Stimulated activated CD8-positive, alpha-beta memory T cell treated with anti-CD3 and anti-CD28 coated beads, Interleukin-15, amount 100 ng/mL, for 4 hours (primary cell): ENCODE data around the gene CAPN13.

ENCODE experiments used
- DNase-seq, 2 donors: peaks; one replicate each; pipeline ENCODE4 v3.0.0-alpha.2; 2020; ENCODE audit warnings: low read depth in 2 of 2

CAPN13 gene

DNA sequence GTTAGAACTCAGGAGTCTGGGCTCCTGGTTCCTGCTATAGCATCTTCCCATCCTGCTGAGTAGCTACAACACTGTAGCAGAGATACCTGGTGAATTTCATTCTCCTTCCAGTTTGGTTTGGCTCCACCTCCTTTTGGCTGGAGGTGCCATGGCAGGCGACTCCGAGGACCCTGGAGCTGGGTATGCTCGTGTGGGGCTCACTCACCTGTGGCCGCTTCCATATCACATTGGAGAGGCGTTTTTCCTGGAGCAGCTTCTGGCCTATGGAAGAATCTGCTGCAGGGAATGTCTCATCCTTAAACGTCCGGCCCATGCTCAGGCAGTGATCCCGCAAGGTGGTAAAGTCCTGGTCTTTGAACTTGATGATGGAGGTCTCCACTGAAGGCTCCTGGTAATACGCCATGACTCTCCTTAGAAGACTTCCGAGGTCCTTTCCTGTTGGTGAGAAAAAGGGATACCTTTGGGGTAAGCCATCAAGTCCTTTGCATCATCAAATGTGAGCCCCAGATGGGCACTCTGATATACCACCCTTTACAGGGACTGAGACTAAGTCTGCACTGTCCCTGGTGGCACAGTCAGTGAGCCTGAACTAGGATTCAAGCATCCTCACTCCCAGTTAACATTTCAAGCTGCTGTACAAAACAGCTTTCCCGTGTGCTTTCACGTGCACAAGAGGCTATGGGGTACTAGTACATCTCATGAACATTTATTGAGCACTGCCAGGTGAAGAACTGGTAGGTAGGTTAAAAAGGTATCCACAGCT, 20.1 kb downstream of the CAPN13 start:
- DNase-seq = no peak

DNA sequence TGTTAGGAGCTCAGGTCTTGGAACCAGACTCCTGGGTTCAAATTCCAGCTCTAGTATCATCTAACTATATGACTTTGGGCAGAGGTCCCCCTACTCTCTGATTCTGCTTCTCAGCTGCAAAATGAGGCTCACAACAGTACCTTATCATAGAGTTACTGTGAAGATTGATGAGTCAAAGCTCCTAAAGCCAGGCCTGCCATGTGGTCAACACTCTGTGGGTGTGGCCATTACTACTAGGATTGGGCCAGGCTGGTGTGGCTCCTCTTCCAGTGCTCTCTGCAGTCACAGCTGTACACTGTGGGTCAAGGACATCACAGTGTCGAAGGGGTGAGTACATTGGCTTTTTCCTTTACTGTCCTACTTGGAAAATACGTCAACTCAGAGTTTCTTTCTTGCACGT, 22.6 kb downstream of the CAPN13 start:
- no peak for DNase-seq

DNA sequence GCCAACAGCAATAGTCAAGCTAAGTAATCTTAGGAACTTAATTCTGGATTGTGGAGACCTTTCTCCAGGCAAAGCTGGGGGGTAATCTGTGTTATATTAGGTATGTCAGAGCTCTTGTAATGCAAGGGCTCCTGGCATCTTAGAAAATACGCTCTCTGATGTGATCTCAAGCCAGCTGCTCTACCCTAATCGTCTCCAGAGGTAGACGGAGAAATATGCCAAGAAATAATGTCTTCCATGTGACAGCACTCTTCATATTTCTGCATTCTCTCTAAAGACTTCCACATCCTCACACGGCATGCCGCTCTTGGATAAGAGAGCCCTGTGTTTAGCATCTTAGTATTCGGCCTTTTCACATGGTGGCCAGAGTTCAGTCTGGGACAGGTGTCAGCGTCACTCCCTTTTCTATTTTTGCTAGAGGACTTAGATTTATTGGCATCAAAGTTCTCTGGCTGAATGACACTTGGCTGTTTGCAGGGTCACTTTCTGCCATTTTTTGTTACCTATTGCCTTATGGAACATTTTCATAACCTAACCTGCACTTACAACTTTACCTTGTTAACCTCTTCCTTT, 25.2 kb downstream of the CAPN13 start:
- no peak for DNase-seq

DNA sequence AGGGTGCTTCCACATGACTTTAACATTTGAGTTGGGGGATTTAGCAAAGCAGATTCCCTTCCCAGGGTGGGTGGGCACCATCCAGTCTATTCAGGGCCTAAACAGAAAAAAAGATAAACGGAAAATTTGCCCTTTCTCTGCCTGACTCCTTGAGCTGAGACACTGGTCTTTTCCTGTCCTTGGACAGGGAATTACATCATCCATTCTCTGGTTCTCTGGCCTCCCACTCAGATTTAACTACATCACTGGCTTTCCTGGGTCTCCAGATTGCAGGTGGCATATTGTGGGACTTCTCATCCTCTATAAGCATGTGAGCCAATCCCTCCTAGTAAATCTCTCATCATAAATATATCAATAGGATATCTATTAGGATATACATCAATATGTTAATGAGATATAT, 25.8 kb downstream of the CAPN13 start:
- DNase-seq = no peak

DNA sequence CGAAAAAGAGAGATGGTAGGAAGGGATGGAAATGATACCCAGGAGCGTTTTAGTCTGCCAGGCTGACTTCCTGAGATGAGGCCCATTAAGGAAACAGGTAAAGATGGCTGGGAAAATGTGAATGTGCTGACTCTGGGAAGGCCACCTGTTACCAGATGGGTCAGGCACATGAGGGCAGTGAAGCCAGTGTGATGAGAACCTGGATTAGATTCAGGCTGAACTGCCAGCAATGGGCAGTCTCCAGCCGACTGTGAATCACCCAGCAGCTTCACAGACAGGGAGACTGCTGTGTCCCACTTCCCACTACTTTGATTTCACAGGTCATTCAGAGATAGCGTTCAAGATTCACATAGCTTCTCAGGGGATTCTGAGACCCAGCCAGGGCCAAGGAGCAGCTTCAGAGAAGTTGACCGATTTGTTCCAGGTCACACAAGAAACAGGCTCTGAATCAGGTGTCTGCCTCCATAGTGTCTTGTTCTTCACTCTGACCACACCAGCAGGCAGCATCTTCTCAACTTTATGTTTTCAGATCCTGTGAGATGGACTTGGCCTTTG, 26.4 kb downstream of the CAPN13 start:
- DNase-seq = no peak

DNA sequence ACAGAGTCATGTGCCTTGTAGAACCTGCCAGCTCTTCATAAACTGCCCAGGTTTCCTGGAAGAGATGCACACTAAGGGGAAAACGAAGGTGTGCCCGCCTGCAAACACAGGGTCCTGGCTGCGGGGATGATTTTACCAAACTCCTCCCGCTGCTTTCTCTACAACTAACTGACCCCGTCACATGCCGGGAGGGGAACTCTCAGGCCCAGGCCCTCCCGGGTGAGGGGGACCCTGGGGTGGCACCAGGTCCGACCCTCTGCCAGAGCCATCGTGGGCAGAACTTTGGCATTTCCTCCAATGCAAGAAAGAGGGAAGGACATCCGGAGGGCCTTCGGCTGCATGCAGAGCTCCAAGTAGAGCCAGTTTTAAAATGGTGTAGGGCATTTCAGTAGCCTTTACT, 28.6 kb downstream of the CAPN13 start:
- DNase-seq = no peak

DNA sequence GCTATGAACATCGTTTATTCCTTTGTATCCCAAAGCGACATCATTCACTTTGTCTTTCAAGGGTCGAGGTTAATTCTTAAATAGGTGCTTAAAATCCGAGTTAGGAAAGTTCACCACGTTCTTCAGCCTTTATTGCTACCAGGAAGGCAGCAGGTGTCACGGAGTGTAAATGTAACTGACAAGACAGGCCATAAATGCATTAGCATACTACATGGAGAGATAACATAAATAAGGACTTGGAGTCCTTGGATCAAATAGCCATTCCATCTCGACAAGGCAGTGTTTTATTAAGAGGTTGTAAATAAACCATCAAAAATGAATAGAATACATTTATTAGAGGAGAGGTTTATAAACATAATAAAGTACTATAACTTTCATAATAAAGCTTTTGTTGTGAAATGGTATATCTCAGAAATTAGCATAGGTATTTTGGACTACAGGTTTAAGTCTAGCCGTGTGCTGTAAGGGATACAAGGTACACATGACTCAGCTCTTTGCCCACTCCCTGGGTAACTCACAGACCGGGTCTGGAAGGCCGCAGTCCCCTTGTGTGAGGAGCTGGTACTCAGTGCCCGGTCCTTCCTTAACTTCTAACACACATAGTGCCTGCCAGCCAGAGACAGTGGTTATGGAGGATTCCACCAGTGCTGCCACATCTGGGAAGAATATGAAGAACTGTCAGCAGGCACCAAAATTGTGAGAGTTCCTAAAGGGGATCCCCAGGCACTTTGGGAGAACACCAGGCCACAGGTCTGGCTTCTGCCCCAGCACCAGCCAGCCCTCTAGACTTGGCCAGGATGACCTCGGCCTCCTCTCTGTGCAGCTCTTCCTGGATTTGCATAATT, 29.4 kb downstream of the CAPN13 start:
- DNase-seq = no peak

DNA sequence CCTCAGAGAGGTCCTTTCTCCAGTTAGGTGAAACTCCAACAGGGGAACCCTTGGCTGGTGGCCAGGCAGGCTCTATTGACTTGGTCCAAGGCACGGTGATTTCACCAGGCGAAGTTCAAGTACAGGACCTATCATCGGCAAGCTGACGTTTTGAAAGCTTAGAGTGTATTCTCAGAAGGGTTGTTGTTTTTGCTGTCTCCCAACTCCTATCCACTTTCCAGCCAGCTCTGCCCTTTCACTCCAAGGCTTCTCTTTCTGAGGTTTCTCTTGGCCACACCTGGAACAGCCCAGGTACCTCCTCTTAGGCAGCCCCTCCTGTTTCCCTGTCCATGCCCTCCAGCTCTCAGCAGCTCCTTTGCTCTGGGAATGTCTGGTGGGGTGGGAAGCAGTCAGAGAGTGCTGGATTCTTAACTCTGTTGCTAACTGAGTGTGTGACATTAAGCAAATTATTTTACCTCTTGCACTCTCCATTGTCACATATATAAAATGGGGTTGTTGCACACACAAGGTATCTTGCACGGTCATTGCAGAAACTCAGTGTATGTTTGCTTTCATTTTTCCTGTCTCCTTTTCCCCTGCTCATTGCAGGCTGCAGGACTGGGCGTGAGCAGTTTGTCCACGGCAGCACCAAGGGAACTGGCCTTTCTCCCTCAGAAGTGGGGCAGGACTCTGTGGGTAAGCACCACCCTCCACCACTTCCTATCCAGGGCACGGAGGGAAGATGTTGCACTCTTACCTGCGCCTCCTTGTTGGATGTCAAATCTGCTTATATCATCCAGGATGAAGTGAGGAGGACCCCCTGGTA, 30.2 kb downstream of the CAPN13 start:
- no peak for DNase-seq

DNA sequence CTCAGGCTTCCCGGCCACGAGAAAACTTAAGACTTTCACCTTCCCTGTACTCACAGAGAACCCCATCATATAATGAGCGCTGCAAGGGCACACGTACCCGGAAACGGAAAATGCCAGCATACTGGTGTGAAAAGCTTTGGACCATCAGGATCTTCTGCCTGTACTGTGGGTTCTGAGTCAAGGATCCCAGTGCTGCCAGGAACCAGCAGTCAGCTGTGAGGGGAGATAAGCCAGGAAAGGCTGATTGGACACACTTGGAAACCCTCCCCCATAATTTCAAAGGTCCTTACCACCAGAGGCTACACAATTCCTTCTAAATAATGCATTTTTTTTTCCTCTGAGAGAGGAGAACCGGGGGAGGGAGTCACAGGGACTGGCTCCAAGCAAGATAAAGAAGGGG, 31.4 kb downstream of the CAPN13 start:
- DNase-seq = no peak

DNA sequence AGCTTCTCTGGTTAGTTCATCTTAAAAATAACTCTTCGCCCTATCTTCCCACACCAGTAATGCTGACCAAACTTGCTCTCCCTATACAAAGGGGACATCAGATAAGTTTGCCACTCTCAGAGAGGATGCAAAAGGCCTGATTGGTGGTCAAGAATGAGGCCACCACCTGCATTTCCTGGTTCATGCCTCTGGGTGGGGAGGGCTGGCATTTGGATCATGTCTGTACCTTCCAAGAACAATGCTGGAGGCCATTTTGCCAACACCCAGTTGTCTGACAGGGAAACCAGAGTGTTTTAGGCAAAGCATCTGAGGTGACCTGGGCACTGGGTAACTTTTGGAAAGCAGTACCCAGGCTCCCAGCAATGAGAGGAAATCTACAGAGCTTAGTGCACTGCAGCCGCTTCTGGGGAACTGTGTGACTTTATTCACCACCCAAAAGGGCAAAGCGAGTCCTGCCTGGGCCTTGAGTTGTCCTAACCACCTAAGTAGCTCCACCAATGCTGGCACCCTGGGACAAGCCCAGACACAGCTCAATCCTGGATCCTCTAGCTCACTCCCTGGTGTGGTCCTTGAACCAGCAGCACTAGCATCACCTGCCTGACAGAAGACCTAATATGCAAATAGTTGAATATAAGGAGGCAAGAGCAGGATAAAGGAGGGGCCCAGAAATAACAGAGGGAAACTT, 35.1 kb downstream of the CAPN13 start:
- DNase-seq = no peak

DNA sequence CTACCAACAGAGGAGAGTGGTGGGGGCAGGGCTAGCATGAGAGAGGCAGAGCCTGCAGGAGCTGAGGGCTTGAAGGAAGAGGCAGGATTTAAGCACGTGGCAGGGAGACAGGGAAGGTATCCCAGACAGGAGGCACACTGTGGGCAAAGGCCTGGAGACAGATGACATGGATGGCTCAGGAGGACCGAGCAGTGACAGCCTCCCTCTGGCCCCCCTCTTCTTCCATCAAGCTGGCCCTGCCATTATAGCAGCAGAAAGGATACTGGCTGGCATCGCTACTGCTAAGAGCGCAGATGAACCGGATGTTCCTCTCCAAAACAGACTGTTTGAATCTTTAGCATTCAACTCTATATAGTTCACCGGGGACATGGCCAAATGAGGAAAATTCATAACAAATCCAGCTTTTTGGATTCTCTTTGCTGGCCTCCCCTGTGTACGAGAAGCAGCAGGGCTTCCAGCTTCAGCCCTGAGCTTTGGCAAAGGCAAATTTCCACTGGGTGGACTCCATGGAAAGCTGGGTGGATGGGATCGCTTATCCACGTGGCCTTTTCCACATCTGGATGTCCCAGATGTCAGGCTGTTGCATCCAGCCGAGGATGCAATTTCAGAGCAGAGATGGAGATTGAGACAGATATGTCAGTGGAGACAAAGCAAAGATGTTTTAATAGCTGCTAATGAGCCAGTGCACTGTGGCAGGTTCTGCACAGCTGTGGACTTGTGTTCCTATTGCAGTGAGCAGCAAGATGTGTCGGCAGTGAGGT, 36.2 kb downstream of the CAPN13 start:
- no peak for DNase-seq

DNA sequence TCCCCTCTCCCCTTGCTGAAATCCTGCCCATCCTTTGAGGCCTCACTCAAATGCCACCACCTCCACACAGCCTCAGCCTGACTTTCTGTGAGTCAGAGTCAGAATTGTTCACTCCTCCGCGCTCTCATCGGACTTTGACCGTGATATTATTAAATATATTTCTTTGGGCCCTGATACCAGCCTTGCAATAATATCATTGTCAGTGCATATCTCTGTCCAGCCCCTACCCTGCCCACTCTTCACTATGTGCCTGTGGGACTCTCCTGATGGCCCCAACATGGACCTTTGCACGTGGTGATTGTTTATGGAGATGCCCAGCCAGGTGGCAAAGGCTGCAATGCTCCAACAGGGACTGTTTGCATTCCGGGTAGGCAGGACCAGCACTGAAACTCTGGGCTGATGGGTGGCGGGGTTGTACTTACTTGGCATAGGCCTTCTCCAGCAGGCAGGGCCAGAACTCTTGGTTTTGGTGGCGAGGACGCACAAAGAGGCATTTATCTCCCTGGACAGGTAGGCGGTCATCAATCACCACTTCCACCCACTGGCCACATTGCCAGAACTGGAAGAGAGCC, 37.3 kb downstream of the CAPN13 start:
- no peak for DNase-seq

DNA sequence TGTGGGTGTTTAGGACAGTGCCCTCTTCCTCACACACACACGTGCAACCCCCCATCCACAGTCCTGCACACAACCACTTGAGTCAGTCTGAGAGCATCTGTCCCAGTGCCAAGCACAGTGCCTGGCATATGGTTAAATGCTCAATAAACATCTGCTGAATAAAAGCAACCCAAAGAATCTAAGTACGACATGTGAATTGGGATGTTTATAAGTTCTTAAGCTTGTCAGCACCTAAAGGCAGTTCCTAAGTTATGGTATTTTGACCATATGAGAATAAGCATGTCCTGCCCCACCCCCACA, 37.8 kb downstream of the CAPN13 start:
- DNase-seq = no peak

DNA sequence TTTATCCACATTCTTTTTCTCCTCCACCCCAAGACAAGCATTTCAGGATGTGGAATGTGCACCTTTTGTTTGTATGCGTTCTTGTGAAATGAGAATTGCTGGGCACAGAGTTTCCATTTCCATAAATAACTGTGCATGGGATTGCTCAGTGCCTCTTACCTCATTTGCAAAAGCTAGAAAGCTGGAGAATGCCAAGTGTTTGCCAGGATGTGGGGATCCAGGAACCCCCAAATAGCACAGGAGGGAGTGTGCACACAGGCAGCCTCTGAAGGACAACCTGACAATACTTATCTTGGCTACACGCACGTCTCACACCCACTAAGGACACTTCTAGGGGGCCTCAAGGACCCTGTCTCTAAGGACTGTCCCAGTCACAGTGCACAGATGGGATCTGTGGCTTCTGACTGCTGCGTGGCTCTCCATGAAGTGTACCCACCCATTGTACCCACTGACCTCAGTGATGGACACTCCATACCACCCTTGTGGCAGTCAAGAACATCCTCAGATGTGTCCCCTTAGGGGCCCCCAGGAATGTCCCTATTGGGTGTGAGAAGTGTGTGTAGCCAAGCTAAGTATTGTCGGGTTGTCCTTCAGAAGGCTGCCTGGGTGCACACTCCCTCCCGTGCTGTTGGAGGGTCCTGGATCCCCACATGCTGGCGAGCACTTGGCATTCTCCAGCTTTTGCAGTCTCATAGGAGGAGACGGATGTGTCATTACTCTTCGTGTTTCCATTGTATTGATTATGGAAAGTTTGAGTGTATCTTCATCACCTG, 38.4 kb downstream of the CAPN13 start:
- no peak for DNase-seq

DNA sequence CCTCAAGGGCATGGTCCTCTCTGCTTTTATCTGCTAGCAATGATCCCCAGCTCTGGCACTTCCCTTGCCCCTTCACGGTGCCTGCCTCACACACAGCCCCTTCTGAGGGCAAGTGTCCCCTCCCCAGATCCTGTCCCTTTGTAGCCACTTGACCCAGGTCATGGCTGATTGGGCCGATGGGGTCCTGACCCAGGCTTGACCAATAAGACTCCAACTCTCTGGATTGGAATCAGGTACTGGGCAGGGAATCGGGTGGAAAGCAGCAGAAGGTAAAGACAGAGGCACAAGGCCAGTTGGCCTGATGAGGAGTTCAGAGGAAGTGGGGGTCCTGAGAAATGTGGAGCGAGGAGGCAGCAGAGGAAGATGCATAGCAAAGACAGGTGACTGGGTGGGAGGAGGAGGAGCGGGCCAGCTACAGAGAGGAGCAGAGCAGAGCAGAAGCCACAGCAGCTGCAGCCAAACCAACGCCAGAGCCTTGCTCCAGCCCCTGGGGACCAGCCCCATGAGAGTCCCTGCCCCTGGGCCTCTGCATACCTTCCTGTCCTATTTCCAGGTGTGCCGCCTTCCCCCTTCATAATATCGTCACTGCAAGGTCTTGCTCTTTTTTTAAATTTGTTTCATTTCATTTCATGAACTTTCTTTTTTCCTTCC, 39.1 kb downstream of the CAPN13 start:
- DNase-seq = no peak

DNA sequence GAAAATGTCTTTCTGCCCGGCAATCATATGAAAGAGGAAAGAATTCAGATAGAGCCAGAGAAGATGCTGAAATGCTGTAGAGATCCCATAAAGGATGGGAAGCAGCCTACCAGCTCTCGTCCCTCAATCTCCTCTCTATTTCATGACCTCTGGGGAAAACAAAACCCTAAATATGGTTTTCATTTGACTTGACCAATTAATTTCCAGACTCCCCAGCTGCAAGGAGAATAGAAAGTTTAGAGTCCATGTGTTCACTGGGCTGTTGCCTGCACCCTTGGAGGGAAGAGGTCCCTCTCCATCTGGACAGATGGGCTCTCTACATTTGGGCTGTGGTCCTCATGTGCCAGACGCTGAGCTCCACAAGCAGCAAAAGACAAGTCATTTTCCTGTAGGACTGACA, 40.6 kb downstream of the CAPN13 start:
- no peak for DNase-seq

DNA sequence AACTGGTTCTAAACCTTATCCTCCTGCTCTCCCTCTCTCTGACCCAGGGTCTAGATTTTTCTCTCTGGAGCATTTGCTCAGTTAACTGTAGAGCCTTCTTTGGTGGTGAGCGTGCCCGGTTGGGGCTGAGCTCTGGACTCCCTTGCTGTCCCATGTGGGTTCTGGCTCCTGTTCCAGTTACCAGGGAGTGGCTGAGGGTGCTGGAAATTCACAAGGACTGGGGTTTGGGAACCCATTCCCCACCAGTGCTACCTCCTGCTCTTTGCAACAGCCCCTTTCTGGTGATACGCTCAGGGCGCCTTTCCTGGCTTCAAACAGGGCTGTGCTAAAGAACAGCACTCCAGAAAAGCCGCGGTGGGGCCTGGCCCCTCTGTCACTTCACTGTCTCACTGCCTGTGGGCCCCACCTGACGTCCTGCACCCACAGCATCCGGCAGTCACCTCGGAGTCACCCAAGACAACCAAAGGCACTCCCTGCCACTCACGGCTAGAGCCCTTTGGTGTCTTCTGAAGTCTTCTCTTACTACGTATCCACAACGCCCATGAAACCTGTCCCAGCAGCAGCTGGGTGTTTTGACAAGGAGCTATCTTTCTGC, 41.3 kb downstream of the CAPN13 start:
- DNase-seq = no peak

DNA sequence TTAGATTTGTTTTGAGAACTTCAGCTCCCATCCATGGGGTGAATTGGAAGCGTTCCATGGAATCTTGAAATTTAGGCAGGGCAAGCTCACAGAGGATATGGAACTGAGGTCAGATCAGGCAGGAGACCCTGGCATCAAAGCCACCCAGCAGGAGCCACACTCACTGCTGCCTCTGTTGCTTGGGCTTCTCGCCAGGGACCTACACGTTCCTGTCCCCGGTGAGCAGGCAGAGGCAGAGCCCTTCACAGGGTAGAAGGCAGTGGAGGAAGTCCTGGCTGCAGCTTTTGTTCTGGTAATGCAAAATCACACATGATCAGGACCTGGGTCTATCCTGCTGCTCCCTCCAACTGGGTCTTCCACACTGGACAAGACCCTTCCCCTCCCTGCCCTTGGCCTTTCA, 42.1 kb downstream of the CAPN13 start:
- DNase-seq = no peak
